IMR-90 (cell line): Measurements from ENCODE around the gene VPS26B. TPM values are rescaled to one million over a fixed set of nuclear protein-coding genes. Genes with fewer than 3 reads are reported as not detected.

Experiments
- ATAC-seq: fragments of 200-7000 bp; cut with Tn5 transposase; 2 replicates; pipeline ENCODE4 v1.9.1; 2020; ENCODE audit warnings: low read depth, mild to moderate bottlenecking, moderate library complexity
- BruUV-seq: library from RNA; stranded (reverse); fragments of 400-500 nt; replicated peaks from 2 replicates; lab custom pipeline; 2021; lab: Mats Ljungman, UMichigan
- CTCF ChIA-PET: fragments of 300-600 bp; formaldehyde crosslinking; extraction: SDS; loops from one replicate; lab custom pipeline; 2021; ENCODE audit warnings: antibody characterized with exemption; lab: Yijun Ruan, JAX
- POLR2A ChIA-PET: fragments of 300-600 bp; sonication (Branson Sonifier 250); formaldehyde crosslinking; loops from one replicate; lab custom pipeline; 2022; ENCODE audit warnings: antibody characterized with exemption; ENCODE audit not compliant: unreplicated experiment; lab: Charles Lee
- DNase-seq: peaks from one replicate; pipeline ENCODE4 v3.0.0; 2013
- H2AFZ ChIP-seq: replicated peaks from 2 replicates; pipeline ENCODE3; 2013; ENCODE audit warnings: low read length, mild to moderate bottlenecking; ENCODE audit not compliant: poor library complexity
- H2AK5ac ChIP-seq: 2 replicates; pipeline ENCODE4 v1.6.1; 2013; ENCODE audit warnings: low read depth, low read length, inconsistent platforms
- H2AK9ac ChIP-seq: replicated peaks from 2 replicates; pipeline ENCODE3; 2013; ENCODE audit warnings: mild to moderate bottlenecking, low read depth, low read length, moderate library complexity; ENCODE audit not compliant: poor library complexity
- H2BK120ac ChIP-seq: 2 replicates; pipeline ENCODE4 v1.6.1; 2013; ENCODE audit warnings: low read depth, low read length, inconsistent platforms
- H2BK15ac ChIP-seq: 3 replicates; pipeline ENCODE4 v1.6.1; 2013; ENCODE audit warnings: low read depth, low read length, inconsistent platforms
- H2BK20ac ChIP-seq: 2 replicates; pipeline ENCODE4 v1.6.1; 2013; ENCODE audit warnings: low read depth, mild to moderate bottlenecking, inconsistent platforms, low read length, moderate library complexity
- H2BK5ac ChIP-seq: 2 replicates; pipeline ENCODE4 v1.6.1; 2013; ENCODE audit warnings: mild to moderate bottlenecking, low read depth, low read length, inconsistent platforms; ENCODE audit not compliant: poor library complexity, severe bottlenecking
- H3K14ac ChIP-seq: replicated peaks from 2 replicates; pipeline ENCODE4 v1.6.1; 2013; ENCODE audit warnings: low read depth, low read length, inconsistent platforms
- H3K18ac ChIP-seq: 2 replicates; pipeline ENCODE4 v1.6.1; 2013; ENCODE audit warnings: low read depth, low read length, control low read depth
- H3K23ac ChIP-seq: 2 replicates; pipeline ENCODE4 v1.6.1; 2013; ENCODE audit warnings: low read depth, low read length, inconsistent platforms
- H3K27ac ChIP-seq: 2 replicates; pipeline ENCODE4 v1.5.1; 2013; ENCODE audit warnings: mild to moderate bottlenecking, control low read depth, low read length; ENCODE audit not compliant: insufficient read depth
- H3K27me3 ChIP-seq: 2 replicates; pipeline ENCODE4 v1.6.1; 2013; ENCODE audit warnings: low read length; ENCODE audit not compliant: control insufficient read depth, insufficient read depth
- H3K36me3 ChIP-seq: 2 replicates; pipeline ENCODE4 v1.6.1; 2013; ENCODE audit warnings: low read length, mixed read lengths; ENCODE audit not compliant: control insufficient read depth, insufficient read depth
- H3K4ac ChIP-seq: 2 replicates; pipeline ENCODE4 v1.6.1; 2013; ENCODE audit warnings: low read depth, low read length, inconsistent platforms
- H3K4me1 ChIP-seq: 2 replicates; pipeline ENCODE4 v1.6.1; 2013; ENCODE audit warnings: low read length, mixed read lengths; ENCODE audit not compliant: control insufficient read depth, insufficient read depth
- H3K4me2 ChIP-seq: 2 replicates; pipeline ENCODE4 v1.6.1; 2013; ENCODE audit warnings: low read depth, mild to moderate bottlenecking, control low read depth, low read length, moderate library complexity
- H3K4me3 ChIP-seq: 2 replicates; pipeline ENCODE4 v1.5.1; 2013; ENCODE audit warnings: low read depth, mild to moderate bottlenecking, control low read depth, low read length, moderate library complexity; ENCODE audit not compliant: insufficient read depth
- H3K56ac ChIP-seq: 2 replicates; pipeline ENCODE4 v1.6.1; 2013; ENCODE audit warnings: low read length, inconsistent platforms; ENCODE audit not compliant: insufficient read depth; ENCODE audit errors: extremely low read depth
- H3K79me1 ChIP-seq, 2 experiments: 2 replicates each; pipeline ENCODE4 v1.6.1; 2013; ENCODE audit warnings: low read length in 2 of 2, inconsistent platforms in 1 of 2, low read depth in 1 of 2
- H3K9ac ChIP-seq: 2 replicates; pipeline ENCODE4 v1.6.1; 2013; ENCODE audit warnings: low read depth, low read length, control low read depth
- H3K9me1 ChIP-seq: 2 replicates; pipeline ENCODE4 v1.6.1; 2013; ENCODE audit warnings: low read length, inconsistent platforms; ENCODE audit not compliant: insufficient read depth
- H3K9me3 ChIP-seq: 2 replicates; pipeline ENCODE4 v1.6.1; 2013; ENCODE audit warnings: low read length; ENCODE audit not compliant: control insufficient read depth, insufficient read depth
- H4K20me1 ChIP-seq: 2 replicates; pipeline ENCODE4 v1.6.1; 2013; ENCODE audit warnings: low read length, inconsistent platforms; ENCODE audit not compliant: insufficient read depth
- H4K5ac ChIP-seq: 2 replicates; pipeline ENCODE4 v1.6.1; 2013; ENCODE audit warnings: mild to moderate bottlenecking, low read depth, low read length, control low read depth
- H4K8ac ChIP-seq, 2 experiments: 2 replicates each; pipeline ENCODE4 v1.6.1; 2013; ENCODE audit warnings: low read depth in 2 of 2, low read length in 2 of 2, control low read depth in 1 of 2, inconsistent platforms in 1 of 2
- H4K91ac ChIP-seq: 2 replicates; pipeline ENCODE4 v1.6.1; 2013; ENCODE audit warnings: low read depth, low read length, inconsistent platforms; ENCODE audit not compliant: insufficient read depth
- CEBPB ChIP-seq: IDR thresholded peaks from 2 replicates; pipeline ENCODE4 v1.6.1; 2012; ENCODE audit warnings: low read depth, low read length, improper control_type of control experiment
- MXI1 ChIP-seq: IDR thresholded peaks from 2 replicates; pipeline ENCODE4 v1.6.1; 2012; ENCODE audit warnings: low read depth, mild to moderate bottlenecking, low read length, moderate library complexity, borderline replicate concordance
- WGBS, 2 experiments: methylation state at CpG; one replicate each; pipeline versions ENCODE4 v1.1.5 to v1.1.7; 2013; ENCODE audit warnings: missing lambda C conversion rate in 2 of 2; ENCODE audit not compliant: insufficient read length in 1 of 2; ENCODE audit errors: extremely low coverage in 2 of 2; 5-methylcytosine and 5-hydroxymethylcytosine counted together
- dilution Hi-C: fragments of 300-500 bp; cut with HindIII; formaldehyde crosslinking; loops from one replicate; pipeline ENCODE4 v1.14.3; 2018; ENCODE audit warnings: low sequenced_read_pairs; ENCODE audit not compliant: unreplicated experiment
- in situ Hi-C: fragments of 300-500 bp; cut with MboI; formaldehyde crosslinking; loops from 3 replicates; pipeline ENCODE4 v1.14.3; 2019; ENCODE audit warnings: low sequenced_read_pairs, inconsistent platforms, mixed read lengths
- intact Hi-C: fragments of 100-400 bp; cut with micrococcal nuclease; formaldehyde crosslinking; loops from 2 replicates; pipeline ENCODE4 v1.10.0; 2022
- polyA plus RNA-seq, 3 experiments: library from polyadenylated mRNA; depleted of rRNA; stranded (reverse); fragments of >200 nt; gene quantifications; 2 replicates each; pipeline ENCODE4 v1.2.3, GENCODE V29; 2012; ENCODE audit warnings: low replicate concordance in 1 of 3
- total RNA-seq: library from RNA; depleted of rRNA; stranded (reverse); fragments of >200 nt; gene quantifications from 2 replicates; pipeline ENCODE4 v1.2.3, GENCODE V29; 2012

VPS26B gene
- total and polyA plus RNA-seq, 2 of the 4 experiments (the other 2 are of a cell fraction) = 41.6 to 51.1 TPM

- H2BK120ac ChIP-seq = no peak overlapping the region
- H3K4ac ChIP-seq = no peak overlapping the region
- H3K14ac ChIP-seq = no peak overlapping the region
- no peak overlapping the region for H4K91ac ChIP-seq
- H4K8ac ChIP-seq = no peak overlapping the region
- DNase-seq = peak; percentile 61
- ATAC-seq = peak; percentile 41; the same call in 1 of the 2 replicates
- no peak overlapping the region for H2BK5ac ChIP-seq
- no peak overlapping the region for H3K4me3 ChIP-seq
- H3K79me1 ChIP-seq = no peaks in the 10 kb centered on the region
- intact Hi-C loops = no loop called here
- dilution Hi-C loops = no loop called here
- no peak overlapping the region for H3K4me2 ChIP-seq
- no peaks in the 10 kb centered on the region for H3K36me3 ChIP-seq
- H3K27me3 ChIP-seq = peaks cover 59% of the 10 kb centered on the region
- H2AFZ ChIP-seq = no peak overlapping the region
- no peak for TF ChIP-seq MXI1
- peak; percentile 67 for TF ChIP-seq CEBPB
- H3K9me3 ChIP-seq = no peaks in the 10 kb centered on the region
- WGBS, 2 experiments = no CpG with 5 or more reads among the region's 18 CpGs
- CTCF ChIA-PET = no interaction called here
- no peak overlapping the region for H3K56ac ChIP-seq
- in situ Hi-C loops = no loop called here
- peaks cover 1% of the 10 kb centered on the region; the same call in 1 of the 2 replicates for H3K4me1 ChIP-seq
- no TSS peak for BruUV-seq
- H2AK9ac ChIP-seq = no peak overlapping the region
- H2BK15ac ChIP-seq = no peak overlapping the region
- H3K18ac ChIP-seq = no peak overlapping the region
- H4K20me1 ChIP-seq = no peaks in the 10 kb centered on the region
- no peak overlapping the region for H2BK20ac ChIP-seq
- no peak overlapping the region for H3K27ac ChIP-seq
- no peak overlapping the region for H4K5ac ChIP-seq
- H2AK5ac ChIP-seq = no peak overlapping the region
- no peak overlapping the region for H3K9ac ChIP-seq
- no peak overlapping the region for H3K23ac ChIP-seq
- POLR2A ChIA-PET = no interaction called here
- H3K9me1 ChIP-seq = no peaks in the 10 kb centered on the region
Observed at GRCh38 chr11:134272381-134273316, 48.2 kb downstream of the VPS26B start.
